Lower leg skin (tissue), 3 donors: Measurements from ENCODE around the gene PDK2.

Experiments used
- POLR2A ChIP-seq, 2 donors: fragments of 450-650 bp; IDR thresholded peaks; one replicate each; pipeline ENCODE4 v1.6.1; 2016 to 2017; ENCODE audit warnings: antibody characterized with exemption in 2 of 2, mild to moderate bottlenecking in 1 of 2, moderate library complexity in 1 of 2
- TF ChIP-seq, protein P1 (sequence below), 3 donors: fragments of 450-650 bp; IDR thresholded peaks; one replicate each; pipeline ENCODE4 v1.5.1; 2016; ENCODE audit warnings: antibody characterized with exemption in 3 of 3, mild to moderate bottlenecking in 3 of 3, moderate library complexity in 2 of 3

DNA sequence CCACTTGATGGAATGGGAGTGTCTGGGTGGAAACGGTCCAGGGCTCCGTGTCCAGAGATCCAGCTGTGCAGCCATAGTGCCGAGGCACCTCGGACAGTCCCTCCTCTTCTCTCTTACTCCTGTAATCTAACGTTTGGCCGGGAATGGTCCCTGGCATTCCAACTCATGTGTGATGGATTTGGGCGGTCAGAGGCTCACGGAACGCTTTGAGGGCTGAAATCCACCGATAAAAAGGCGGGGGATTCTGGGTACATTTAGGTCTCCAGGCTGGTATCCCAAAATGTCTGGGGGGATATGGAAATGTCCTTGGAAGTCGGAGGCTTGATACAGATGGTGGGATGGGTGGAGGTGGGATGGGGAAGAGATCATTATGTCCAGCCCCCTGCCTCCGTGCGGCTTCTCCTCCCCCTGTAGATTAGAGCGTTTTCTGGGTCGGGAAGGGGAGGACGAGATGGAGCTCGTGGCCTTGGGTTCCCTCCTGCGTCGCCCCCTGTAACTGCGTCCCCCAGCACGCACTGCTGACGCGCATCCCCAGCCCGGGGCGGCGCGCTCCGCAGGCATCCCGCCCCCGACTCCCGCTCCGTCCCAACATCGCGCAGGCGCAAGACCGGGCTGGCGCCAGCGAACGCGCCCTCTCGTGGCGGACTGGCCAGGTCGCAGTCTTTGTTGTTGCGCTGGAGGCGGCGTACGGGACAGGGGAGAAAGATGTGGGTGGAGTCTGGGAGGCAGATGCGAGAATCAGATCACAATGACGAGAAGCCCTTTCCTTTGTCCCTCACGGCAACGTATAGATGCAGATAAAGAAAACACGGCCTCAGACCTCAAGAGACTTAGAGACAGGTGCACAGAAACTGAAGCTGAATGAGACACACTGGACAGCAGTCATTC is 66.1 kb downstream of the PDK2 start:
- no peak for TF ChIP-seq POLR2A (IDR thresholded peaks at IDR 0.05)
- TF ChIP-seq, protein P1, sequence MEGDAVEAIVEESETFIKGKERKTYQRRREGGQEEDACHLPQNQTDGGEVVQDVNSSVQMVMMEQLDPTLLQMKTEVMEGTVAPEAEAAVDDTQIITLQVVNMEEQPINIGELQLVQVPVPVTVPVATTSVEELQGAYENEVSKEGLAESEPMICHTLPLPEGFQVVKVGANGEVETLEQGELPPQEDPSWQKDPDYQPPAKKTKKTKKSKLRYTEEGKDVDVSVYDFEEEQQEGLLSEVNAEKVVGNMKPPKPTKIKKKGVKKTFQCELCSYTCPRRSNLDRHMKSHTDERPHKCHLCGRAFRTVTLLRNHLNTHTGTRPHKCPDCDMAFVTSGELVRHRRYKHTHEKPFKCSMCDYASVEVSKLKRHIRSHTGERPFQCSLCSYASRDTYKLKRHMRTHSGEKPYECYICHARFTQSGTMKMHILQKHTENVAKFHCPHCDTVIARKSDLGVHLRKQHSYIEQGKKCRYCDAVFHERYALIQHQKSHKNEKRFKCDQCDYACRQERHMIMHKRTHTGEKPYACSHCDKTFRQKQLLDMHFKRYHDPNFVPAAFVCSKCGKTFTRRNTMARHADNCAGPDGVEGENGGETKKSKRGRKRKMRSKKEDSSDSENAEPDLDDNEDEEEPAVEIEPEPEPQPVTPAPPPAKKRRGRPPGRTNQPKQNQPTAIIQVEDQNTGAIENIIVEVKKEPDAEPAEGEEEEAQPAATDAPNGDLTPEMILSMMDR (IDR thresholded peaks at IDR 0.05), result no peak
